Measurements from ENCODE around the gene EFNB2. TPM values are rescaled to one million over a fixed set of nuclear protein-coding genes. Genes with fewer than 3 reads are reported as not detected.
A peak's percentile ranks its signal among the peaks of the same experiment; 100 is the strongest.

EFNB2 gene
- total and polyA plus RNA-seq, 7 donors: 5.8 to 10.8 (median 8.8) TPM

DNA sequence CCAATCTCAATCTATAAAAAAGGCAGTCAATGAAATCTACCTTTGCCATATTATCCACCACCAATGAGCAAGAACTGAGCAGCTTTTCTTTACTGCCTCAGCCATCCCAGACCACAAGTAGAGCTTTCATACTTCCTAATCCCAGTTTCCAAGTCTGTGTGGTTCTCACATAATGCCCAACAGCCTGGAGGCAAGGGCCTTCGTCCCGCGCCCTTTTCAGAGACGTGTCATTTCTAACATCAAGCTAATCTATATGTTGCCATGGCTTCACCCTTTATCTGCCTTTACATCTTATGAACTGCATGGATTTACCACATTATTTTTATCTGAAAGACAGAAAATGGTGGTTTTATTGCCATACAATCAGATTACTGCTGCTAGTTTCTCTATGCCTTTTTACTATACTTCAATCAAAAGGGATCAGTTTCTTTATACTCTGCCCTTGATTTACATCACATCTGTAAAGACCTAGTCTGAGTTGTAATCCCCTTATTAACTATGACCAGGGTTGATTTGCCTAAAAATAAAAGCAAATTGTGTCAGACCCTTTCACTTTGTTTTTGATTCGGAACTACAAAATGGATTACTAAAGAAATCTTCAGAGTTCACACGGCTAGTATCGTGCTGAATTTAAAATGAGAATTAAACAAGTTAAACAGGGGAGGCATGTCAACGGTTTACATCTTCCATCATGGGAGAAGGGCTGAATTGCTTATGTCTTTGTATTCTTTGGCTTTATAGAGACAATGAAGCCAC lies 5.9 kb downstream of the EFNB2 start:
- Histone ChIP-seq H3K27me3 (ENCODE audit: insufficient read depth in 3 of 3, low read length in 2 of 3) (no peaks in the 10 kb centered on the region), H3K36me3 (ENCODE audit: insufficient read depth in 1 of 2, low read depth in 1 of 2) (no peaks in the 10 kb centered on the region), H3K27ac (no peak overlapping the region), H3K4me3 (peak overlapping the region; percentile 14), H3K4me1 (peaks cover 3% of the 10 kb centered on the region), H3K9me3 (no peaks in the 10 kb centered on the region)
- DNase-seq (no peak), ATAC-seq (no peak)
- 82 to 86% (median 83%) methylated on average over 8 of the region's 8 CpGs for WGBS, 3 donors
- no peak for TF ChIP-seq CTCF (IDR thresholded peaks at IDR 0.05)
- intact Hi-C loops (cut with DNase I): loop anchor here (5.0 to 10.0 kb wide), 5 partner anchors 388 to 1957 kb away; no protein-coding TSS in a partner anchor

DNA sequence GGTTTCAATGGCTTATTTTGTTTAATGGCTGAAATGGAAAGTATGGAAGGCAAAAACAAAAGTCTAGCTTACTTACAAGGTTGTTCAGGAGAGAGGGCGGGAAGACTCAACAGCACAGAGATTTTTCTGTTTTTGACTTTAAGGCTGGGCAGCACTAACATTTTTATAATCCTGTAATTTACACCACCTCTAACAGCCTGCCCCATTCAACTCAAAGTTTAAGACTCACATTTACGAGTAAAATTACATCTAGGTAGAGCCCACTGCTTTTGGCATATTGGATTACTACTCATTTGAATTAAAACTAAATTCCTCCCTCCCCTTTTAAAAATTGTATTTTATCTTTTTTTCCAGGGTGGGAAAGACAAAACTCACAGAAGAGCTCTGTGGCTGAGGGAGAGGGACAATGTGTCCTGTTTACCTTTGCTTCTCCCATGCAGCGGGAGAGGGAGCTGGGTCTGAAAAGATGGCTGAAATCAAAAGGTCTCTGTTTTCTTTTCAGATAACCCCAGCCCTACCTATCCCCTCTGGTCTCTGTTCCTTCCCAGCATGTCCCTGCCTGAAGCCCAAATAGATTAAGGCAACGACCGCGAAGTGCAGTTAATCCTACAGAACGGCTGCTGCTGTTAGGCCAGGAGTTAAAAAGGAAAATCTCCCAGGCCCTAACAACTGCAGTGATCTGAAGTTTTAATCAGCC lies 6.6 kb downstream of the EFNB2 start:
- Histone ChIP-seq H3K27me3 (ENCODE audit: insufficient read depth in 3 of 3, low read length in 2 of 3) (no peaks in the 10 kb centered on the region), H3K27ac (no peak overlapping the region), H3K4me3 (peak overlapping the region; percentile 14), H3K36me3 (ENCODE audit: insufficient read depth in 1 of 2, low read depth in 1 of 2) (no peaks in the 10 kb centered on the region), H3K4me1 (peaks cover 3% of the 10 kb centered on the region), H3K9me3 (no peaks in the 10 kb centered on the region)
- no peak for ATAC-seq
- intact Hi-C loops (cut with DNase I): no loop called here
- no peak for TF ChIP-seq CTCF (IDR thresholded peaks at IDR 0.05)
- DNase-seq: no peak
- WGBS, 3 donors: 66 to 86% (median 80%) methylated on average over 7 of the region's 7 CpGs

GRCh38 chr13:106527826-106528225 lies 7.6 kb downstream of the EFNB2 start:
- H3K27me3 ChIP-seq (ENCODE audit: insufficient read depth in 3 of 3, low read length in 2 of 3): no peaks in the 10 kb centered on the region
- peaks cover 3% of the 10 kb centered on the region for H3K4me1 ChIP-seq
- no peaks in the 10 kb centered on the region for H3K36me3 ChIP-seq (ENCODE audit: insufficient read depth in 1 of 2, low read depth in 1 of 2)
- H3K4me3 ChIP-seq: no peak overlapping the region
- no peak for ATAC-seq
- intact Hi-C loops (cut with DNase I): no loop called here
- no peaks in the 10 kb centered on the region for H3K9me3 ChIP-seq
- no peak for TF ChIP-seq CTCF (IDR thresholded peaks at IDR 0.05)
- no peak overlapping the region for H3K27ac ChIP-seq
- DNase-seq: no peak
- WGBS, 3 donors: 59 to 76% (median 69%) methylated on average over 2 of the region's 2 CpGs

- Histone ChIP-seq H3K4me3 (no peak overlapping the region), H3K27me3 (ENCODE audit: insufficient read depth in 3 of 3, low read length in 2 of 3) (no peaks in the 10 kb centered on the region), H3K9me3 (no peaks in the 10 kb centered on the region), H3K27ac (no peak overlapping the region), H3K4me1 (peaks cover 3% of the 10 kb centered on the region), H3K36me3 (ENCODE audit: insufficient read depth in 1 of 2, low read depth in 1 of 2) (no peaks in the 10 kb centered on the region)
- DNase-seq (no peak), ATAC-seq (no peak)
- no peak for TF ChIP-seq CTCF (IDR thresholded peaks at IDR 0.05)
- WGBS, 3 donors: 86 to 97% (median 90%) methylated on average over 1 of the region's 1 CpG
- intact Hi-C loops (cut with DNase I): no loop called here
Measured at GRCh38 chr13:106527445-106527801, 8.0 kb downstream of the EFNB2 start.

Measured in psoas muscle (tissue), 8 donors.